Measurements from ENCODE around the gene GET4.
"Not testable (repeated sequence)": the region's sequence is repeated elsewhere in the genome, so short reads cannot be mapped to it uniquely, and the experiment has no call there.

Gene GET4

GRCh38 chr7:872685-873084 lies 3.7 kb upstream of the GET4 start:
- DNase-seq: not testable (repeated sequence)

- peak; percentile 16 to 58 for DNase-seq
These were observed 2.9 kb upstream of the GET4 start for GRCh38 chr7:873367-874002.

- no peak for DNase-seq
These were observed 2.2 kb upstream of the GET4 start for GRCh38 chr7:874031-874749.

GRCh38 chr7:875051-875450 lies 1.3 kb upstream of the GET4 start:
- DNase-seq: no peak

GRCh38 chr7:875476-876076 lies 778 bp upstream of the GET4 start:
- DNase-seq: no peak

GRCh38 chr7:876972-877311 lies 588 bp downstream of the GET4 start:
- DNase-seq: no peak

GRCh38 chr7:877312-878232 lies 1.2 kb downstream of the GET4 start:
- no peak for DNase-seq

GRCh38 chr7:879093-879492 lies 2.7 kb downstream of the GET4 start:
- no peak for DNase-seq

- no peak for DNase-seq
These were observed 3.4 kb downstream of the GET4 start for GRCh38 chr7:879706-880105.

- no peak for DNase-seq
These were observed 4.1 kb downstream of the GET4 start for GRCh38 chr7:880450-880849.

- no peak for DNase-seq
These were observed 5.3 kb downstream of the GET4 start for GRCh38 chr7:881441-882234.

GRCh38 chr7:882336-883035 lies 6.1 kb downstream of the GET4 start:
- DNase-seq: no peak

- no peak for DNase-seq
These were observed 7.0 kb downstream of the GET4 start for GRCh38 chr7:883055-884021.

- DNase-seq: no peak
These were observed 8.0 kb downstream of the GET4 start for GRCh38 chr7:884191-885003.

GRCh38 chr7:885261-885892 lies 9.0 kb downstream of the GET4 start:
- DNase-seq: no peak

- DNase-seq: no peak
These were observed 9.7 kb downstream of the GET4 start for GRCh38 chr7:885893-886625.

GRCh38 chr7:886626-887487 lies 10.5 kb downstream of the GET4 start:
- no peak for DNase-seq

GRCh38 chr7:887488-887820 lies 11.1 kb downstream of the GET4 start:
- no peak for DNase-seq

All from bone marrow (tissue), 2 donors.